ENCODE results near the gene PLIN1.

- TF ChIP-seq CTCF (conservative IDR thresholded peaks at IDR 0.05; ENCODE audit: low read depth, low read length) (no peak), EZH2 (IDR thresholded peaks at IDR 0.05; ENCODE audit: borderline replicate concordance, low read depth, low read length, poor library complexity, severe bottlenecking) (no peak)
These were observed 45.9 kb upstream of the PLIN1 start for GRCh38 chr15:89725064-89725463.
